Sigmoid colon (tissue), 4 donors: ENCODE measurements around the gene ATXN7.

ENCODE experiments used
- CTCF ChIP-seq, 4 experiments: fragments of 450-650 bp in 3 of 4; fragments of 200-600 bp in 1 of 4; IDR thresholded peaks; one replicate each; pipeline ENCODE4 v1.5.1; 2016 to 2019; ENCODE audit warnings: antibody characterized with exemption in 4 of 4, mild to moderate bottlenecking in 3 of 4, moderate library complexity in 2 of 4
- EP300 ChIP-seq, 4 donors: sonication (generic); formaldehyde crosslinking; IDR thresholded peaks; one replicate each; pipeline ENCODE4 v1.6.1; 2017; ENCODE audit warnings: antibody characterized with exemption in 4 of 4
- POLR2A ChIP-seq, 2 donors: fragments of 450-650 bp; IDR thresholded peaks; one replicate each; pipeline ENCODE4 v1.6.1; 2016; ENCODE audit warnings: antibody characterized with exemption in 2 of 2, mild to moderate bottlenecking in 2 of 2, moderate library complexity in 2 of 2

- TF ChIP-seq POLR2A (IDR thresholded peaks at IDR 0.05) (no peak), CTCF (IDR thresholded peaks at IDR 0.05) (no peak), EP300 (IDR thresholded peaks at IDR 0.05) (no peak)
Observed at GRCh38 chr3:63967675-63968611, 104.3 kb downstream of the ATXN7 start.
